Mesendoderm (in vitro differentiated cells): ENCODE results near the gene PTPRA.

Experiments
- DNase-seq: peaks from one replicate; pipeline ENCODE4 v3.0.0; 2013
- H2AK5ac ChIP-seq: 2 replicates; pipeline ENCODE4 v1.6.1; 2013; ENCODE audit warnings: low read length, inconsistent platforms
- H2BK120ac ChIP-seq: 2 replicates; pipeline ENCODE4 v1.6.1; 2013; ENCODE audit warnings: low read depth, mild to moderate bottlenecking, low read length, moderate library complexity, mixed read lengths
- H2BK15ac ChIP-seq: replicated peaks from 2 replicates; pipeline ENCODE4 v1.6.1; 2013; ENCODE audit warnings: low read depth, mild to moderate bottlenecking, moderate library complexity
- H2BK5ac ChIP-seq: 2 replicates; pipeline ENCODE4 v1.6.1; 2013; ENCODE audit warnings: low read length, inconsistent platforms
- H3K18ac ChIP-seq: 2 replicates; pipeline ENCODE4 v1.6.1; 2013; ENCODE audit warnings: mild to moderate bottlenecking, low read length, mixed read lengths
- H3K23ac ChIP-seq: one replicate; pipeline ENCODE4 v1.6.1; 2013; ENCODE audit warnings: low read length
- H3K27ac ChIP-seq: 2 replicates; pipeline ENCODE4 v1.5.1; 2013; ENCODE audit warnings: low read depth, mild to moderate bottlenecking, inconsistent platforms, low read length, moderate library complexity
- H3K27me3 ChIP-seq: 2 replicates; pipeline ENCODE4 v1.6.1; 2013; ENCODE audit warnings: low read length, control low read depth, mild to moderate bottlenecking, inconsistent platforms; ENCODE audit not compliant: insufficient read depth, poor library complexity
- H3K36me3 ChIP-seq: 2 replicates; pipeline ENCODE4 v1.6.1; 2013; ENCODE audit warnings: low read length, inconsistent platforms; ENCODE audit not compliant: control insufficient read depth, insufficient read depth
- H3K4ac ChIP-seq: one replicate; pipeline ENCODE4 v1.6.1; 2013; ENCODE audit warnings: low read depth, mild to moderate bottlenecking, low read length, moderate library complexity
- H3K4me1 ChIP-seq: 2 replicates; pipeline ENCODE4 v1.6.1; 2013; ENCODE audit warnings: low read depth, low read length, inconsistent platforms; ENCODE audit not compliant: control insufficient read depth
- H3K4me2 ChIP-seq: 2 replicates; pipeline ENCODE4 v1.6.1; 2013; ENCODE audit warnings: low read length
- H3K4me3 ChIP-seq: 2 replicates; pipeline ENCODE4 v1.5.1; 2013; ENCODE audit warnings: mild to moderate bottlenecking, low read length
- H3K56ac ChIP-seq: one replicate; pipeline ENCODE4 v1.6.1; 2013; ENCODE audit warnings: low read length
- H3K79me1 ChIP-seq: 2 replicates; pipeline ENCODE4 v1.6.1; 2013; ENCODE audit warnings: low read length, inconsistent platforms
- H3K79me2 ChIP-seq: 2 replicates; pipeline ENCODE4 v1.6.1; 2013; ENCODE audit warnings: mild to moderate bottlenecking, low read length; ENCODE audit not compliant: control insufficient read depth, insufficient read depth
- H3K9ac ChIP-seq: 2 replicates; pipeline ENCODE4 v1.6.1; 2013; ENCODE audit warnings: low read length, inconsistent platforms
- H4K5ac ChIP-seq: one replicate; pipeline ENCODE4 v1.6.1; 2013; ENCODE audit warnings: low read length
- H4K8ac ChIP-seq: one replicate; pipeline ENCODE4 v1.6.1; 2013; ENCODE audit warnings: low read depth, mild to moderate bottlenecking, control low read depth, low read length, moderate library complexity
- WGBS: extraction: QIAGEN DNeasy Blood & Tissue Kit; methylation state at CpG from one replicate; pipeline ENCODE4 v1.1.7; 2013; ENCODE audit warnings: low lambda C conversion rate, missing lambda C conversion rate; ENCODE audit not compliant: insufficient coverage; ENCODE audit errors: extremely low coverage; 5-methylcytosine and 5-hydroxymethylcytosine counted together

Gene PTPRA

DNA sequence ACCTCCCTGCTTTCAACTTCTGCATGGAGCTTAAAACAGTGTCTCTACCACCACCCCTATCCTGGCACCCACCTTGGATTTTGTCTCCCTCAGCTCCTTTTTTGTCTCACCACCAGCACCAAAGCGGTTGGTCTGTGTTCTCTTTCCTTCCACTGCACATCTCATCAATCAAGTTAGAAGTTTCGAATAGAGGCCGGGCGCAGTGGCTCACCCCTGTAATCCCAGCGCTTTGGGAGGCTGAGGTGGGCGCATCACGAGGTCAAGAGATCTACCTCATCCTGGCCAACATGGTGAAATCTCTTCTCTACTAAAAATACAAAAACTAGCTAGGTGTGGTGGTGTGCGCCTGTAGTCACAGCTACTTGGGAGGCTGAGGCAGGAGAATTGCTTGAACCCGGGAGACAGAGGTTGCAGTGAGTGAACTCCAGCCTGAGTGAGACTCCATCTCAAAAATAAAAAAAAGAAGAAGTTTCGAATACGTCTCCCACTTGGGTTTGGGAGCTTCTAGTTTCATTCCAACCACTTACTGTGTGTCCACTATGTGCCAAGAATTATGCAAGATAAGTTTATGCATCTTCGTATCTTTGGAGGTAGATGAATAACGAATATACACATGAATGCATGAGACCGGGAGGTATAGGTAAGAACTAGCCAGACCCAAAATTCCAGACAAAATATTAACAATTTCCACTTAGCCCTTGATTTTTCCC, 38.7 kb upstream of the PTPRA start:
- no peaks in the 10 kb centered on the region for H3K4me1 ChIP-seq
- H4K8ac ChIP-seq, result no peak overlapping the region
- H3K4me2 ChIP-seq, result no peak overlapping the region
- H3K36me3 ChIP-seq, result no peaks in the 10 kb centered on the region
- H3K4me3 ChIP-seq, result no peak overlapping the region
- no peak overlapping the region for H3K56ac ChIP-seq
- H4K5ac ChIP-seq, result no peak overlapping the region
- H2BK120ac ChIP-seq, result no peak overlapping the region
- no peak for DNase-seq
- no CpG with 5 or more reads among the region's 14 CpGs for WGBS
- no peak overlapping the region for H3K18ac ChIP-seq
- no peak overlapping the region for H2BK5ac ChIP-seq
- no peak overlapping the region for H3K4ac ChIP-seq
- H3K79me2 ChIP-seq, result no peaks in the 10 kb centered on the region
- H3K27me3 ChIP-seq, result no peaks in the 10 kb centered on the region
- no peak overlapping the region for H3K9ac ChIP-seq
- no peak overlapping the region for H3K27ac ChIP-seq
- H2BK15ac ChIP-seq, result no peak overlapping the region
- H3K23ac ChIP-seq, result no peak overlapping the region
- H3K79me1 ChIP-seq, result no peaks in the 10 kb centered on the region
- H2AK5ac ChIP-seq, result no peak overlapping the region

DNA sequence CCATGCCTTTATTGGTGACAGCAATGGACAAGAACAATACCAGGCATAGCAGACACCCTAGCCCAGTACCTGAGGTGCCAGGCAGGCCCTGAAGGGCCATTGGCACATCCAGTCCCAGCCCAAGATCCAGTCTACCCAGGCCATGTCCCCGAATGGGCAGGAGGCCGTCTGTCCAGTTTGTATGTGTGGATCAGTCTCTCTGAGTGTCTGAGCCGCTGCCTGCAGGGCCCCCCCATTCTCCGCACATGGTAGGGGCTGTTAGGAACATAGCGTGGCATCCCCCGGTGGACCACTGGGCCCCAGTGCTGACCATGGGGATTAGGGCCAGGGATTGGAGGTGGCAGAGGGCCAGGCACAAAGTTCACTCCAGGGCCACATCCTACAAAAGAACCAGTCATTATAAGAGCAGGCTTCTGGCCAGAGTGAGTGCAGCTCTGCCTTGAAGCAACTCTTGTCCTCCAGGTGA, 37.9 kb upstream of the PTPRA start:
- no peak overlapping the region for H2BK120ac ChIP-seq
- no peaks in the 10 kb centered on the region for H3K36me3 ChIP-seq
- no peaks in the 10 kb centered on the region for H3K79me1 ChIP-seq
- H4K5ac ChIP-seq, result no peak overlapping the region
- H3K56ac ChIP-seq, result no peak overlapping the region
- WGBS, result no CpG with 5 or more reads among the region's 6 CpGs
- H2AK5ac ChIP-seq, result no peak overlapping the region
- no peaks in the 10 kb centered on the region for H3K79me2 ChIP-seq
- no peaks in the 10 kb centered on the region for H3K27me3 ChIP-seq
- DNase-seq, result no peak
- no peak overlapping the region for H4K8ac ChIP-seq
- H3K23ac ChIP-seq, result no peak overlapping the region
- H3K4ac ChIP-seq, result no peak overlapping the region
- H3K4me2 ChIP-seq, result no peak overlapping the region
- no peaks in the 10 kb centered on the region for H3K4me1 ChIP-seq
- H3K18ac ChIP-seq, result no peak overlapping the region
- H3K9ac ChIP-seq, result no peak overlapping the region
- H3K27ac ChIP-seq, result no peak overlapping the region
- H2BK15ac ChIP-seq, result no peak overlapping the region
- H3K4me3 ChIP-seq, result no peak overlapping the region
- no peak overlapping the region for H2BK5ac ChIP-seq

- Histone ChIP-seq H3K36me3 (no peaks in the 10 kb centered on the region), H3K4me3 (no peak overlapping the region), H3K9ac (no peak overlapping the region), H3K4me1 (no peaks in the 10 kb centered on the region), H2BK15ac (no peak overlapping the region), H3K18ac (no peak overlapping the region), H2BK120ac (no peak overlapping the region), H3K4me2 (no peak overlapping the region), H4K5ac (no peak overlapping the region), H3K79me2 (no peaks in the 10 kb centered on the region), H2BK5ac (no peak overlapping the region), H3K4ac (no peak overlapping the region), H3K27ac (no peak overlapping the region), H3K23ac (no peak overlapping the region), H3K27me3 (no peaks in the 10 kb centered on the region), H2AK5ac (no peak overlapping the region), H3K56ac (no peak overlapping the region), H4K8ac (no peak overlapping the region), H3K79me1 (no peaks in the 10 kb centered on the region)
- DNase-seq, result no peak
- WGBS, result no CpG with 5 or more reads among the region's 5 CpGs
Observed at GRCh38 chr20:2836035-2836434, 37.2 kb upstream of the PTPRA start.

GRCh38 chr20:2837221-2837960, 35.9 kb upstream of the PTPRA start:
- H3K23ac ChIP-seq, result no peak overlapping the region
- H3K36me3 ChIP-seq, result no peaks in the 10 kb centered on the region
- H3K27me3 ChIP-seq, result no peaks in the 10 kb centered on the region
- H4K8ac ChIP-seq, result no peak overlapping the region
- H4K5ac ChIP-seq, result no peak overlapping the region
- H2AK5ac ChIP-seq, result no peak overlapping the region
- DNase-seq, result no peak
- no peak overlapping the region for H2BK5ac ChIP-seq
- no peak overlapping the region for H3K27ac ChIP-seq
- no peaks in the 10 kb centered on the region for H3K79me2 ChIP-seq
- no peak overlapping the region for H3K18ac ChIP-seq
- no peak overlapping the region for H3K56ac ChIP-seq
- no peak overlapping the region for H3K4me3 ChIP-seq
- WGBS, result no CpG with 5 or more reads among the region's 6 CpGs
- no peak overlapping the region for H3K4ac ChIP-seq
- H3K4me1 ChIP-seq, result no peaks in the 10 kb centered on the region
- H3K4me2 ChIP-seq, result no peak overlapping the region
- H3K79me1 ChIP-seq, result no peaks in the 10 kb centered on the region
- H2BK15ac ChIP-seq, result no peak overlapping the region
- H3K9ac ChIP-seq, result no peak overlapping the region
- no peak overlapping the region for H2BK120ac ChIP-seq

DNA sequence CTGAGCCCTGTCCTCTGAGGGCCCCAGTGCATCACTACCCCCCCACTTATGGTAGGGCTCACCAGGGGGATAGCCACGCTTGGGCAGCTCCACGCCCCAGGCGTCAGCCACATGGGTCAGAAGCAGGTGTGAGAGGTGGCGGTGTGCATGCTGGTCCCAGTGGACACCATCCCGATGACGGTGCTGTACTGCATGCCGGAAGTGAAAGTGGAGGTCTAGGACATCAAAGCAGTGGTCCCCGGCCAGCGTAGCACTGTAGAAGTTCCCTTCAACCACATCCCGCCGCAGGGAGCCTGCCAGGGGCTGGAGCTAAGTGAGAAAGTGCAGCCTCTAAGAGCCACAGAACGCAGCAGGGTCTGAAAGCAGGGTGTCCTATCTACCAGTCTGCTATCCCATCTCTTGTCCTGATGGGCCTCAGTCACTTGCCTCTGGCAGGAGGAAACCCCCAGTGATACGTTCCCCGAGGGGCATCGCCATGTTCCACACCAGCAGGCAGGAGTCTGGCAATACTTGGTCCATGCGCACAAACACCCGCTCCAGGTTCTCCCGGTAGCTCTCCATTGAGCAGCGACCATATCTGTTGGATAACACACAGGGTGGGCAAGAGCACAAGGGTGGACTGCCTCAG, 35.0 kb upstream of the PTPRA start:
- H4K5ac ChIP-seq, result no peak overlapping the region
- no CpG with 5 or more reads among the region's 19 CpGs for WGBS
- H2BK5ac ChIP-seq, result no peak overlapping the region
- no peaks in the 10 kb centered on the region for H3K79me2 ChIP-seq
- no peak overlapping the region for H3K4me2 ChIP-seq
- H3K36me3 ChIP-seq, result no peaks in the 10 kb centered on the region
- H3K56ac ChIP-seq, result no peak overlapping the region
- H3K27ac ChIP-seq, result no peak overlapping the region
- no peaks in the 10 kb centered on the region for H3K4me1 ChIP-seq
- H3K9ac ChIP-seq, result no peak overlapping the region
- H4K8ac ChIP-seq, result no peak overlapping the region
- no peak overlapping the region for H2AK5ac ChIP-seq
- H3K18ac ChIP-seq, result no peak overlapping the region
- no peak overlapping the region for H3K4me3 ChIP-seq
- H2BK120ac ChIP-seq, result no peak overlapping the region
- no peak overlapping the region for H3K4ac ChIP-seq
- H3K27me3 ChIP-seq, result no peaks in the 10 kb centered on the region
- H2BK15ac ChIP-seq, result no peak overlapping the region
- no peaks in the 10 kb centered on the region for H3K79me1 ChIP-seq
- DNase-seq, result no peak
- no peak overlapping the region for H3K23ac ChIP-seq
